Loucy (cell line): ENCODE results near the gene AGAP1.

Source experiments
- EZH2phosphoT487 ChIP-seq: fragments of 200-600 bp; IDR thresholded peaks from 2 replicates; pipeline ENCODE4 v1.6.1; 2018; ENCODE audit warnings: antibody characterized with exemption, mild to moderate bottlenecking, moderate library complexity, borderline replicate concordance
- TF ChIP-seq, protein P1 (sequence below): fragments of 200-600 bp; sonication (generic); conservative IDR thresholded peaks from 2 replicates; pipeline ENCODE4 v1.5.1; 2014; ENCODE audit warnings: mild to moderate bottlenecking, antibody characterized with exemption, low read length

DNA sequence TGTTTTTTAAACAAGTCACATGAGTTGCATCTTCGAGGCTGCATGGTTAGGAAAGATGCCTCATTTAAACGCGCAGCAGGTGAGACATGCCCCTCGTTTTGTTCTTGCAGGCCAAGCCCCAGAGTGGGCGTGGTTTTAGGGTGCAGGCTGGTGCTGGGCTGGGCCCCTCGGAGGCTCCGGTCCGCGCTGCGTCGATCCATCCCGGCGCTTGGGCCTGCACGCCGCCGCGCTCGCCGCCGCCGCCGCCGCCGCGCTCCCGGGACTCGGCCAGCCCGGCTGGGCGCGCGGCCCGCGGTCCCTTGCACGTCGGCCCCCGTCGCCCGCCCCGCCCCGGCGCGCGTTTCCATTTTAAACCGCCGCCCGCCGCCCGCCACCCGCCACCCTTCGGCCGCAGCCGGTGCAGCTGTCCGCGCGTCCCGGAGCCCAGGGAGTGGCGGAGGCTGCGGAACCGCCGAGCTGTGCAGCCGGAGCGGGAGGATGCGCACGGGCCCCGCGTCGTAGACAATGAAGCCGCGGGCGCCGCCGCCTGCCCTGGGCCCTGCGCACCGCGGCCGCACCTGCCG lies 175.5 kb downstream of the AGAP1 start:
- TF ChIP-seq, protein P1, sequence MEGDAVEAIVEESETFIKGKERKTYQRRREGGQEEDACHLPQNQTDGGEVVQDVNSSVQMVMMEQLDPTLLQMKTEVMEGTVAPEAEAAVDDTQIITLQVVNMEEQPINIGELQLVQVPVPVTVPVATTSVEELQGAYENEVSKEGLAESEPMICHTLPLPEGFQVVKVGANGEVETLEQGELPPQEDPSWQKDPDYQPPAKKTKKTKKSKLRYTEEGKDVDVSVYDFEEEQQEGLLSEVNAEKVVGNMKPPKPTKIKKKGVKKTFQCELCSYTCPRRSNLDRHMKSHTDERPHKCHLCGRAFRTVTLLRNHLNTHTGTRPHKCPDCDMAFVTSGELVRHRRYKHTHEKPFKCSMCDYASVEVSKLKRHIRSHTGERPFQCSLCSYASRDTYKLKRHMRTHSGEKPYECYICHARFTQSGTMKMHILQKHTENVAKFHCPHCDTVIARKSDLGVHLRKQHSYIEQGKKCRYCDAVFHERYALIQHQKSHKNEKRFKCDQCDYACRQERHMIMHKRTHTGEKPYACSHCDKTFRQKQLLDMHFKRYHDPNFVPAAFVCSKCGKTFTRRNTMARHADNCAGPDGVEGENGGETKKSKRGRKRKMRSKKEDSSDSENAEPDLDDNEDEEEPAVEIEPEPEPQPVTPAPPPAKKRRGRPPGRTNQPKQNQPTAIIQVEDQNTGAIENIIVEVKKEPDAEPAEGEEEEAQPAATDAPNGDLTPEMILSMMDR: no peak
- TF ChIP-seq EZH2phosphoT487: no peak
